Activated CD8-positive, alpha-beta T cell treated with anti-CD3 and anti-CD28 coated beads for 36 hours (primary cell): Measurements from ENCODE around the gene SPATA9. TPM values are rescaled to one million over a fixed set of nuclear protein-coding genes. Genes with fewer than 3 reads are reported as not detected.

Experiments used
- ATAC-seq: fragments of 200-7000 bp; cut with Tn5 transposase; one replicate; pipeline ENCODE4 v1.10.0; 2021; ENCODE audit warnings: mild to moderate bottlenecking, moderate library complexity
- CTCF ChIA-PET: fragments of 350-600 bp; sonication (Branson Sonifier 250); formaldehyde crosslinking; loops from one replicate; lab custom pipeline; 2021; ENCODE audit warnings: antibody characterized with exemption; lab: Charles Lee
- POLR2A ChIA-PET: fragments of 350-600 bp; sonication (Branson Sonifier 250); formaldehyde crosslinking; loops from one replicate; lab custom pipeline; 2021; ENCODE audit warnings: antibody characterized with exemption; lab: Charles Lee
- DNase-seq: peaks from one replicate; pipeline ENCODE4 v3.0.0-alpha.2; 2020
- H3K27ac Mint-ChIP-seq: one replicate; pipeline ENCODE4 v1.8.0; 2021; ENCODE audit warnings: mild to moderate bottlenecking, mixed read lengths
- H3K27me3 Mint-ChIP-seq: one replicate; pipeline ENCODE4 v1.8.0; 2021; ENCODE audit warnings: mixed read lengths
- H3K36me3 Mint-ChIP-seq: one replicate; pipeline ENCODE4 v1.8.0; 2021; ENCODE audit warnings: low read depth, mixed read lengths
- H3K4me1 Mint-ChIP-seq: one replicate; pipeline ENCODE4 v1.8.0; 2021; ENCODE audit warnings: low read depth, mixed read lengths
- H3K4me3 Mint-ChIP-seq: one replicate; pipeline ENCODE4 v1.8.0; 2021; ENCODE audit warnings: mild to moderate bottlenecking, moderate library complexity, mixed read lengths
- H3K9me3 Mint-ChIP-seq: one replicate; pipeline ENCODE4 v1.8.0; 2021; ENCODE audit warnings: mixed read lengths
- CTCF ChIP-seq: fragments of 200-600 bp; IDR thresholded peaks from one replicate; pipeline ENCODE4 v1.8.0; 2022; ENCODE audit warnings: antibody characterized with exemption, mild to moderate bottlenecking
- intact Hi-C: fragments of 100-400 bp; cut with micrococcal nuclease; formaldehyde crosslinking; loops from one replicate; pipeline ENCODE4 v1.10.0; 2022
- total RNA-seq, 2 experiments: library from RNA; stranded (reverse); gene quantifications; one replicate each; pipeline ENCODE4 v1.2.3, GENCODE V29; 2021

SPATA9 gene
- not detected for total RNA-seq

- no peak within 1 kb of the TSS for H3K4me3 Mint-ChIP-seq
- DNase-seq (no peak), ATAC-seq (no peak)
- no peak for TF ChIP-seq CTCF
- H3K27ac Mint-ChIP-seq: no peak within 1 kb of the TSS
- POLR2A ChIA-PET: no interaction called here
- H3K36me3 Mint-ChIP-seq: no peaks in the 10 kb centered on the region
- H3K9me3 Mint-ChIP-seq: no peaks in the 10 kb centered on the region
- H3K27me3 Mint-ChIP-seq: peaks cover 12% of the 10 kb centered on the region
- H3K4me1 Mint-ChIP-seq: no peaks in the 10 kb centered on the region
- CTCF ChIA-PET: no interaction called here
- intact Hi-C loops: no loop called here
These were observed at the start of gene SPATA9 for GRCh38 chr5:95682891-95683290. Gene SPATA9 (minus strand): TSS chr5:95682991. CDS start chr5:95682854, 137 bp downstream.

- no peak overlapping the region for H3K27ac Mint-ChIP-seq
- POLR2A ChIA-PET: interaction anchor here (0.8 to 1.7 kb wide), 3 partner anchors 10 to 96 kb away, joined by 3 to 5 read pairs (median 3); no protein-coding TSS in a partner anchor
- ATAC-seq: peak; percentile 48
- intact Hi-C loops: no loop called here
- H3K9me3 Mint-ChIP-seq: no peaks in the 10 kb centered on the region
- peak overlapping the region; percentile 72 for H3K4me3 Mint-ChIP-seq
- no peaks in the 10 kb centered on the region for H3K36me3 Mint-ChIP-seq
- TF ChIP-seq CTCF: no peak
- H3K27me3 Mint-ChIP-seq: peaks cover 37% of the 10 kb centered on the region
- DNase-seq: peak; percentile 58
- CTCF ChIA-PET: interaction anchor here (0.9 to 2.6 kb wide), 6 partner anchors 10 to 68 kb away, joined by 3 to 13 read pairs (median 4); no protein-coding TSS in a partner anchor
- H3K4me1 Mint-ChIP-seq: peaks cover 11% of the 10 kb centered on the region
These were observed 49.1 kb upstream of the SPATA9 start for GRCh38 chr5:95731571-95732554.

GRCh38 chr5:95730730-95731570 lies 48.2 kb upstream of the SPATA9 start, which contains the start of gene RHOBTB3:
Gene RHOBTB3 (plus strand): TSS chr5:95731336. CDS start chr5:95731683, 347 bp downstream.
- DNase-seq: peak; percentile 37

More at GRCh38 chr5:95730730-95731570, 48.2 kb upstream of the SPATA9 start, which contains the start of gene RHOBTB3:
- peaks cover 15% of the 10 kb centered on the region for H3K4me1 Mint-ChIP-seq
- H3K4me3 Mint-ChIP-seq: peak within 1 kb of the TSS; percentile 72
- H3K27ac Mint-ChIP-seq: no peak within 1 kb of the TSS
- ATAC-seq: peak; percentile 62
- ChIA-PET CTCF (interaction anchor here (0.7 to 2.6 kb wide), 8 partner anchors 11 to 66 kb away, joined by 3 to 13 read pairs (median 3); no protein-coding TSS in a partner anchor), POLR2A (interaction anchor here (0.7 to 1.7 kb wide), 3 partner anchors 9 to 76 kb away, joined by 3 to 5 read pairs (median 5); no protein-coding TSS in a partner anchor)
- intact Hi-C loops: no loop called here
- H3K9me3 Mint-ChIP-seq: no peaks in the 10 kb centered on the region
- peaks cover 39% of the 10 kb centered on the region for H3K27me3 Mint-ChIP-seq
- H3K36me3 Mint-ChIP-seq: no peaks in the 10 kb centered on the region
- no peak for TF ChIP-seq CTCF
